DND-41 (cell line): ENCODE measurements around the gene MCUR1.

Experiments
- ATAC-seq: fragments of 200-7000 bp; cut with Tn5 transposase; 3 replicates; pipeline ENCODE4 v1.9.1; 2021; ENCODE audit warnings: low read depth; ENCODE audit not compliant: insufficient read depth
- DNase-seq: peaks from one replicate; pipeline ENCODE4 v3.0.0-alpha.2; 2020
- H2AFZ ChIP-seq: 2 replicates; pipeline ENCODE4 v1.6.0; 2012; ENCODE audit warnings: low read depth, low read length
- H3K27ac ChIP-seq: 2 replicates; pipeline ENCODE4 v1.5.1; 2012; ENCODE audit warnings: low read length, inconsistent platforms
- H3K27me3 ChIP-seq: fragments of 200-600 bp; sonication (generic); 2 replicates; pipeline ENCODE4 v1.6.0; 2012; ENCODE audit warnings: low read length, mild to moderate bottlenecking, inconsistent platforms; ENCODE audit not compliant: insufficient read depth, poor library complexity
- H3K36me3 ChIP-seq: 2 replicates; pipeline ENCODE4 v1.5.1; 2012; ENCODE audit warnings: low read length, inconsistent platforms; ENCODE audit not compliant: insufficient read depth
- H3K4me1 ChIP-seq: 2 replicates; pipeline ENCODE4 v1.5.1; 2012; ENCODE audit warnings: mild to moderate bottlenecking, low read length; ENCODE audit not compliant: insufficient read depth
- H3K4me2 ChIP-seq: 2 replicates; pipeline ENCODE4 v1.6.0; 2012; ENCODE audit warnings: mild to moderate bottlenecking, moderate library complexity, low read length, inconsistent platforms; ENCODE audit not compliant: insufficient read depth
- H3K4me3 ChIP-seq, 2 experiments: fragments of 200-600 bp in 1 of 2; shearing (Covaris generic) in 1 of 2; 2 replicates each; pipeline ENCODE4 v1.5.1; 2012 to 2016; ENCODE audit warnings: inconsistent platforms in 2 of 2, low read length in 2 of 2, mild to moderate bottlenecking in 2 of 2, low read depth in 1 of 2, moderate library complexity in 1 of 2
- H3K79me2 ChIP-seq: 2 replicates; pipeline ENCODE4 v1.6.0; 2012; ENCODE audit warnings: low read length, inconsistent platforms; ENCODE audit not compliant: insufficient read depth
- H3K9ac ChIP-seq: 2 replicates; pipeline ENCODE4 v1.6.0; 2012; ENCODE audit warnings: low read depth, mild to moderate bottlenecking, inconsistent platforms, low read length, moderate library complexity
- H3K9me3 ChIP-seq: 2 replicates; pipeline ENCODE4 v1.5.1; 2012; ENCODE audit warnings: low read length, moderate library complexity, mild to moderate bottlenecking, inconsistent platforms; ENCODE audit not compliant: insufficient read depth, severe bottlenecking
- H4K20me1 ChIP-seq: 2 replicates; pipeline ENCODE4 v1.6.0; 2012; ENCODE audit warnings: low read length; ENCODE audit not compliant: insufficient read depth
- CTCF ChIP-seq: IDR thresholded peaks from 2 replicates; pipeline ENCODE4 v1.5.1; 2012; ENCODE audit warnings: borderline replicate concordance, low read length, moderate library complexity, mild to moderate bottlenecking; ENCODE audit not compliant: poor library complexity, severe bottlenecking; ENCODE audit errors: extremely low read depth
- EZH2 ChIP-seq: IDR thresholded peaks from 3 replicates; pipeline ENCODE4 v1.6.1; 2012; ENCODE audit warnings: borderline replicate concordance, low read depth, mild to moderate bottlenecking, moderate library complexity, low read length, inconsistent platforms; ENCODE audit not compliant: severe bottlenecking

MCUR1 gene

GRCh38 chr6:13827032-13827431, 12.7 kb upstream of the MCUR1 start:
- H3K27ac ChIP-seq = no peak overlapping the region
- H3K27me3 ChIP-seq = no peaks in the 10 kb centered on the region
- no peak overlapping the region for H3K4me3 ChIP-seq
- no peaks in the 10 kb centered on the region for H3K36me3 ChIP-seq
- no peak overlapping the region for H3K4me2 ChIP-seq
- H3K4me1 ChIP-seq = no peaks in the 10 kb centered on the region
- TF ChIP-seq CTCF (no peak), EZH2 (no peak)
- H4K20me1 ChIP-seq = no peaks in the 10 kb centered on the region
- H3K79me2 ChIP-seq = no peaks in the 10 kb centered on the region
- ATAC-seq = no peak
- no peak overlapping the region for H2AFZ ChIP-seq
- DNase-seq = no peak
- H3K9me3 ChIP-seq = no peaks in the 10 kb centered on the region
- H3K9ac ChIP-seq = no peak overlapping the region

- TF ChIP-seq EZH2 = no peak
- no peak for TF ChIP-seq CTCF
- H4K20me1 ChIP-seq = no peaks in the 10 kb centered on the region
- H3K27me3 ChIP-seq = no peaks in the 10 kb centered on the region
- H3K27ac ChIP-seq = no peak overlapping the region
- no peaks in the 10 kb centered on the region for H3K79me2 ChIP-seq
- DNase-seq = no peak
- ATAC-seq = no peak
- H3K4me1 ChIP-seq = no peaks in the 10 kb centered on the region
- no peak overlapping the region for H3K4me3 ChIP-seq
- H3K36me3 ChIP-seq = no peaks in the 10 kb centered on the region
- no peak overlapping the region for H3K4me2 ChIP-seq
- H2AFZ ChIP-seq = no peak overlapping the region
- no peak overlapping the region for H3K9ac ChIP-seq
- H3K9me3 ChIP-seq = no peaks in the 10 kb centered on the region
Measured at GRCh38 chr6:13825871-13826270, 11.5 kb upstream of the MCUR1 start.

- no peaks in the 10 kb centered on the region for H3K27me3 ChIP-seq
- no peak overlapping the region for H3K4me3 ChIP-seq
- H3K79me2 ChIP-seq = peaks cover 5% of the 10 kb centered on the region
- H3K27ac ChIP-seq = no peak overlapping the region
- no peak overlapping the region for H3K4me2 ChIP-seq
- DNase-seq = no peak
- ATAC-seq = no peak
- peaks cover 9% of the 10 kb centered on the region for H3K4me1 ChIP-seq
- H2AFZ ChIP-seq = no peak overlapping the region
- H3K9me3 ChIP-seq = no peaks in the 10 kb centered on the region
- TF ChIP-seq EZH2 (no peak), CTCF (no peak)
- no peaks in the 10 kb centered on the region; the same call in 1 of the 2 replicates for H3K36me3 ChIP-seq
- no peaks in the 10 kb centered on the region for H4K20me1 ChIP-seq
- H3K9ac ChIP-seq = no peak overlapping the region
Measured at GRCh38 chr6:13818341-13818740, 4.0 kb upstream of the MCUR1 start.
